Mucosa of descending colon (tissue), 3 donors: Measurements from ENCODE around the gene SLC16A12. TPM values are rescaled to one million over a fixed set of nuclear protein-coding genes. Genes with fewer than 3 reads are reported as not detected.

Source experiments
- ATAC-seq: fragments of 200-7000 bp; cut with Tn5 transposase; one replicate; pipeline ENCODE4 v1.9.1; 2020; ENCODE audit warnings: mild to moderate bottlenecking, moderate library complexity
- DNase-seq, 3 donors: peaks; one replicate each; pipeline ENCODE4 v3.0.0-alpha.2; 2020
- H3K36me3 ChIP-seq: fragments of 200-600 bp; one replicate; pipeline ENCODE4 v1.8.0; 2021; ENCODE audit warnings: low read depth, mild to moderate bottlenecking
- H3K4me1 ChIP-seq: fragments of 200-600 bp; one replicate; pipeline ENCODE4 v1.8.0; 2021; ENCODE audit warnings: low read depth, mild to moderate bottlenecking
- H3K4me3 ChIP-seq: fragments of 200-600 bp; one replicate; pipeline ENCODE4 v1.8.0; 2021; ENCODE audit warnings: mild to moderate bottlenecking
- H3K9me3 ChIP-seq: fragments of 200-600 bp; one replicate; pipeline ENCODE4 v1.8.0; 2021; ENCODE audit warnings: mild to moderate bottlenecking
- intact Hi-C, 2 donors: fragments of 100-400 bp; cut with DNase I in 1 of 2; cut with micrococcal nuclease in 1 of 2; formaldehyde crosslinking; loops; one replicate each; pipeline versions ENCODE4 v1.11.0 to v1.11.1; 2022; cut with DNase I, micrococcal nuclease
- total RNA-seq, 3 donors: library from RNA; stranded (reverse); fragmentation: NEBNext Ultra II Directional in 2 of 3; extraction: Animal tissue kit (Norgen Biotek cat#: 25700) in 2 of 3; gene quantifications; one replicate each; pipeline versions ENCODE4 v1.2.1 to v1.2.4, GENCODE V29; 2021 to 2023
- TF ChIP-seq, protein P1 (sequence below): fragments of 200-600 bp; IDR thresholded peaks from one replicate; pipeline ENCODE4 v1.8.0; 2022; ENCODE audit warnings: antibody characterized with exemption, mild to moderate bottlenecking
- donor health status: DM: no; HTN: no; CAD: no; lungs with moderate emphysema.
- donor health status: DM: no; HTN: no; CAD: no.
- donor health status: DM: no; HTN: yes; CAD: no.

Gene SLC16A12
- total RNA-seq, 3 donors from 2014 or later = 0.12 to 0.47 (median 0.23) TPM

GRCh38 chr10:89494575-89494974 lies 40.8 kb downstream of the SLC16A12 start:
- no peak for DNase-seq
- ATAC-seq = no peak
- Histone ChIP-seq H3K4me1 (no peaks in the 10 kb centered on the region), H3K36me3 (no peaks in the 10 kb centered on the region), H3K9me3 (no peaks in the 10 kb centered on the region), H3K4me3 (no peak overlapping the region)
- intact Hi-C loops = no loop called here
- TF ChIP-seq, protein P1, sequence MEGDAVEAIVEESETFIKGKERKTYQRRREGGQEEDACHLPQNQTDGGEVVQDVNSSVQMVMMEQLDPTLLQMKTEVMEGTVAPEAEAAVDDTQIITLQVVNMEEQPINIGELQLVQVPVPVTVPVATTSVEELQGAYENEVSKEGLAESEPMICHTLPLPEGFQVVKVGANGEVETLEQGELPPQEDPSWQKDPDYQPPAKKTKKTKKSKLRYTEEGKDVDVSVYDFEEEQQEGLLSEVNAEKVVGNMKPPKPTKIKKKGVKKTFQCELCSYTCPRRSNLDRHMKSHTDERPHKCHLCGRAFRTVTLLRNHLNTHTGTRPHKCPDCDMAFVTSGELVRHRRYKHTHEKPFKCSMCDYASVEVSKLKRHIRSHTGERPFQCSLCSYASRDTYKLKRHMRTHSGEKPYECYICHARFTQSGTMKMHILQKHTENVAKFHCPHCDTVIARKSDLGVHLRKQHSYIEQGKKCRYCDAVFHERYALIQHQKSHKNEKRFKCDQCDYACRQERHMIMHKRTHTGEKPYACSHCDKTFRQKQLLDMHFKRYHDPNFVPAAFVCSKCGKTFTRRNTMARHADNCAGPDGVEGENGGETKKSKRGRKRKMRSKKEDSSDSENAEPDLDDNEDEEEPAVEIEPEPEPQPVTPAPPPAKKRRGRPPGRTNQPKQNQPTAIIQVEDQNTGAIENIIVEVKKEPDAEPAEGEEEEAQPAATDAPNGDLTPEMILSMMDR = no peak

GRCh38 chr10:89494068-89494467 lies 41.3 kb downstream of the SLC16A12 start:
- Histone ChIP-seq H3K4me1 (no peaks in the 10 kb centered on the region), H3K36me3 (no peaks in the 10 kb centered on the region), H3K9me3 (no peaks in the 10 kb centered on the region), H3K4me3 (no peak overlapping the region)
- intact Hi-C loops = no loop called here
- TF ChIP-seq, protein P1 = no peak
- DNase-seq = no peak
- ATAC-seq = no peak

GRCh38 chr10:89491932-89492331 lies 43.5 kb downstream of the SLC16A12 start:
- H3K4me3 ChIP-seq = no peak overlapping the region
- intact Hi-C loops = no loop called here
- H3K36me3 ChIP-seq = no peaks in the 10 kb centered on the region
- H3K4me1 ChIP-seq = no peaks in the 10 kb centered on the region
- DNase-seq = no peak
- TF ChIP-seq, protein P1 = no peak
- no peaks in the 10 kb centered on the region for H3K9me3 ChIP-seq
- ATAC-seq = no peak

DNA sequence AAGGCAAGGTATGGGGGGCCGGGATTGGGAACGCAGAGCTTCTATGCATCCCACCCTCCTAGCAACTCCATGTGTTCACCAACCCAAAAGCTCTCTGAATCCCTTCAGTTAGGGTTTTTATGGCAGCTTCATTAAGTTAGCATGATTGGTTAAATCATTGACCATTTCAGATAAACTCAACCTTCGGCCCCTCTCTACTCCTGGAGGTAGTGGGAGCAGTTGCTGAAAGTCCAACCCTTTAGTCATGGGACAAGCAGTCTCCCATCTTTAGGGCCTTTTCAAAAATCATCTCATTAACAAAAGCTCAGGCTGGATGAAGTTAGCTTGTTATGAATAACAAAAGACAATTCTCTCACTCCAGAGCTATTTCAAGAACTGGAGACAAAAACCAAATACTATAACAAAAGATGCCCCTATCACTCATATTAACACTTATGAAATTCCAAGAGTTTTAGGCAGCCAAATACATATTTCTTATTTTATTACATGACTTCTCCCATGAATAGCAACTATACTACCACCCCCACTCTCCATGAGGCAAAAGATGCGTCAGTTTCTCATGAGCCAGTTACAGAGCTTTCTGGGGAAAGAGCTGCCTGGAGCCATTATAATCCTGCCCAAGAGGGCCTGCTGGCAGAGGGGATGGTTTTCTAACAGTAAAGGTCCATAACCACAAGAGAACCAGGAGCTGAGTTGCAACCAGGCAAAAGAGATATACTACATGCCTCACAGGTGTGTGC lies 44.6 kb downstream of the SLC16A12 start:
- DNase-seq (no peak), ATAC-seq (no peak)
- TF ChIP-seq, protein P1 = no peak
- Histone ChIP-seq H3K4me3 (no peak overlapping the region), H3K36me3 (no peaks in the 10 kb centered on the region), H3K9me3 (no peaks in the 10 kb centered on the region), H3K4me1 (no peaks in the 10 kb centered on the region)
- intact Hi-C loops = no loop called here

GRCh38 chr10:89482256-89482655 lies 53.1 kb downstream of the SLC16A12 start:
- TF ChIP-seq, protein P1 = no peak
- Histone ChIP-seq H3K9me3 (no peaks in the 10 kb centered on the region), H3K4me1 (peaks cover 4% of the 10 kb centered on the region), H3K36me3 (no peaks in the 10 kb centered on the region), H3K4me3 (no peak overlapping the region)
- DNase-seq (no peak), ATAC-seq (no peak)
- intact Hi-C loops = no loop called here
